ENCODE results near the gene SSU72. TPM values are rescaled to one million over a fixed set of nuclear protein-coding genes. Genes with fewer than 3 reads are reported as not detected.
A peak's percentile ranks its signal among the peaks of the same experiment; 100 is the strongest.
"Not testable (repeated sequence)": the region's sequence is repeated elsewhere in the genome, so short reads cannot be mapped to it uniquely, and the experiment has no call there.

The SSU72 gene
- total and polyA plus RNA-seq, 4 donors: 35.4 to 57.4 (median 44.3) TPM

GRCh38 chr1:1519805-1520505 is 54.7 kb downstream of the SSU72 start:
- not testable (repeated sequence) for DNase-seq (ENCODE audit: low spot score); H3K27ac ChIP-seq (ENCODE audit: low read depth in 1 of 2, low read length in 2 of 2); H3K4me3 ChIP-seq (ENCODE audit: low read depth in 1 of 3, low read length in 3 of 3); H3K9ac ChIP-seq (ENCODE audit: low read depth in 1 of 2, low read length in 2 of 2); H3K9me3 ChIP-seq (ENCODE audit: control insufficient read depth in 4 of 4, low read length in 3 of 4); H3K4me1 ChIP-seq (ENCODE audit: control insufficient read depth in 4 of 4, insufficient read depth in 4 of 4, low read length in 3 of 4); H3K27me3 ChIP-seq (ENCODE audit: control insufficient read depth in 4 of 4, insufficient read depth in 4 of 4, low read length in 3 of 4)
- 98% methylated on average over 51 of the region's 51 CpGs for WGBS
- peaks cover 0 to 18% (median 9%) of the 10 kb centered on the region in 4 donors for H3K36me3 ChIP-seq (ENCODE audit: control insufficient read depth in 4 of 4, insufficient read depth in 3 of 4, low read depth in 1 of 4, low read length in 3 of 4)

GRCh38 chr1:1518621-1519007 is 56.0 kb downstream of the SSU72 start:
- not testable (repeated sequence) for H3K4me1 ChIP-seq (ENCODE audit: control insufficient read depth in 4 of 4, insufficient read depth in 4 of 4, low read length in 3 of 4); H3K9ac ChIP-seq (ENCODE audit: low read depth in 1 of 2, low read length in 2 of 2); H3K4me3 ChIP-seq (ENCODE audit: low read depth in 1 of 3, low read length in 3 of 3); H3K9me3 ChIP-seq (ENCODE audit: control insufficient read depth in 4 of 4, low read length in 3 of 4); H3K27me3 ChIP-seq (ENCODE audit: control insufficient read depth in 4 of 4, insufficient read depth in 4 of 4, low read length in 3 of 4); DNase-seq (ENCODE audit: low spot score); H3K27ac ChIP-seq (ENCODE audit: low read depth in 1 of 2, low read length in 2 of 2)
- H3K36me3 ChIP-seq (ENCODE audit: control insufficient read depth in 4 of 4, insufficient read depth in 3 of 4, low read depth in 1 of 4, low read length in 3 of 4): peaks cover 0 to 18% (median 9%) of the 10 kb centered on the region in 4 donors
- WGBS: 96% methylated on average over 19 of the region's 19 CpGs

DNA sequence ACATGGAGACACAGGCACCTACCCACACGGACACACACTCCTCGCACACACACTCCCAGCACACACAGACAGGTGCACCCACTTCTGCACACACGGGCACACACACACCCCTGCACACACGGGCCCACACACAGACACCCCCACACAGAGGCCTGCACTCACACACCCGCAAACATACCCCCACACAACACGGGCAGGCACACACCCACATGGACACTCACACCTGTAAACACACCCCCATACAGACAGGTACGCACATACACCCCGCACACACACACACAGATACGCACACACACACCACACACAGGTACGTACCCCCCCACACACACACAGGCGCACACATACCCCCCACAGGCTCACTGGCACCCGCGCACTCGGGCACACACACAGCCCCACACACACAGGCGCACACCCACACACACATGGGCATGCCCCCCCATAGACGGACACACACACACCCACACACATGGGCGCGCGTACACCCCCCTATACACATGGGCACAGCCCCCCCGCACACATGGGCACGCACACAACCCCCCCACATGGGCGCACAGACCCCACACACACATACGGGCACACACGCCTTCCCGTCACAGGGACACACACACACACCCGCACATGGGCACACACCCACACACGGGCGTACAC is 56.6 kb downstream of the SSU72 start:
- Histone ChIP-seq H3K4me1 (ENCODE audit: control insufficient read depth in 4 of 4, insufficient read depth in 4 of 4, low read length in 3 of 4) (peaks cover 0 to 10% (median 5%) of the 10 kb centered on the region in 4 donors), H3K4me3 (ENCODE audit: low read depth in 1 of 3, low read length in 3 of 3) (no peak overlapping the region), H3K36me3 (ENCODE audit: control insufficient read depth in 4 of 4, insufficient read depth in 3 of 4, low read depth in 1 of 4, low read length in 3 of 4) (peaks cover 0 to 18% (median 7%) of the 10 kb centered on the region in 4 donors), H3K9ac (ENCODE audit: low read depth in 1 of 2, low read length in 2 of 2) (no peak overlapping the region), H3K27ac (ENCODE audit: low read depth in 1 of 2, low read length in 2 of 2) (no peak overlapping the region), H3K27me3 (ENCODE audit: control insufficient read depth in 4 of 4, insufficient read depth in 4 of 4, low read length in 3 of 4) (no peaks in the 10 kb centered on the region), H3K9me3 (ENCODE audit: control insufficient read depth in 4 of 4, low read length in 3 of 4) (no peaks in the 10 kb centered on the region)
- WGBS: 95% methylated on average over 28 of the region's 28 CpGs
- no peak for TF ChIP-seq SP1 (IDR thresholded peaks at IDR 0.05)
- no peak for TF ChIP-seq HNF4G (IDR thresholded peaks at IDR 0.05)
- TF ChIP-seq CTCF (IDR thresholded peaks at IDR 0.05; ENCODE audit: low read depth, low read length, missing input control): no peak
- TF ChIP-seq EGR1 (IDR thresholded peaks at IDR 0.05; ENCODE audit: low read depth in 2 of 2): no peak
- DNase-seq (ENCODE audit: low spot score): no peak

- H3K4me1 ChIP-seq (ENCODE audit: control insufficient read depth in 4 of 4, insufficient read depth in 4 of 4, low read length in 3 of 4); H3K9ac ChIP-seq (ENCODE audit: low read depth in 1 of 2, low read length in 2 of 2); H3K4me3 ChIP-seq (ENCODE audit: low read depth in 1 of 3, low read length in 3 of 3); H3K27ac ChIP-seq (ENCODE audit: low read depth in 1 of 2, low read length in 2 of 2); H3K9me3 ChIP-seq (ENCODE audit: control insufficient read depth in 4 of 4, low read length in 3 of 4); DNase-seq (ENCODE audit: low spot score); H3K27me3 ChIP-seq (ENCODE audit: control insufficient read depth in 4 of 4, insufficient read depth in 4 of 4, low read length in 3 of 4): not testable (repeated sequence)
- H3K36me3 ChIP-seq (ENCODE audit: control insufficient read depth in 4 of 4, insufficient read depth in 3 of 4, low read depth in 1 of 4, low read length in 3 of 4): peaks cover 0 to 18% (median 5%) of the 10 kb centered on the region in 4 donors
- WGBS: 98% methylated on average over 14 of the region's 14 CpGs
These were observed 57.7 kb downstream of the SSU72 start for GRCh38 chr1:1516923-1517322.

DNA sequence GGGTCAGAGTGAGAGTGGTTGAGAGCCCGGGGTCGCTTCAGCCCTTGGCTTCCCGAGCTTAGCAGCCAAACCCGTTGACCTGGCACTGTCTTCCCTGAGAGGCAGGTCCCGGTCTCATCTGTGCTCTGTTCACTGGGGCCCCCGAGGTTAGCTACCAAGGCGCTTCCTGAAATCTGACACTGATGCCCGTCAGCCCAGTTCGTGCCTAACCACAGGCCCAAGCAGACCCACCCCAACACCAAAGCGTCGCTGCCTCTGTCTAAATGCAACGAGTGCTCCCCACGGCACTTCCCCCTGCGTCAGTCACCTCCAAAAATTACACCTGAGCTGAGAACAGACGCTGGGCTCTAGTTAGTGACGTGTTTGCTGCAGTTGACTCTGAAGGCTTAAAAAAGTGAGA is 60.3 kb downstream of the SSU72 start:
- not testable (repeated sequence) for H3K27ac ChIP-seq (ENCODE audit: low read depth in 1 of 2, low read length in 2 of 2); DNase-seq (ENCODE audit: low spot score); H3K9me3 ChIP-seq (ENCODE audit: control insufficient read depth in 4 of 4, low read length in 3 of 4); H3K4me3 ChIP-seq (ENCODE audit: low read depth in 1 of 3, low read length in 3 of 3); H3K27me3 ChIP-seq (ENCODE audit: control insufficient read depth in 4 of 4, insufficient read depth in 4 of 4, low read length in 3 of 4); H3K9ac ChIP-seq (ENCODE audit: low read depth in 1 of 2, low read length in 2 of 2)
- WGBS: 86% methylated on average over 14 of the region's 16 CpGs
- peaks cover 0 to 12% (median 3%) of the 10 kb centered on the region in 4 donors for H3K36me3 ChIP-seq (ENCODE audit: control insufficient read depth in 4 of 4, insufficient read depth in 3 of 4, low read depth in 1 of 4, low read length in 3 of 4)
- H3K4me1 ChIP-seq (ENCODE audit: control insufficient read depth in 4 of 4, insufficient read depth in 4 of 4, low read length in 3 of 4): peaks cover 2 to 18% (median 13%) of the 10 kb centered on the region in 4 donors

GRCh38 chr1:1513675-1514074 is 61.0 kb downstream of the SSU72 start:
- DNase-seq (ENCODE audit: low spot score): not testable (repeated sequence)
- peaks cover 2 to 18% (median 13%) of the 10 kb centered on the region in 4 donors for H3K4me1 ChIP-seq (ENCODE audit: control insufficient read depth in 4 of 4, insufficient read depth in 4 of 4, low read length in 3 of 4)
- WGBS: 92% methylated on average over 18 of the region's 18 CpGs

DNA sequence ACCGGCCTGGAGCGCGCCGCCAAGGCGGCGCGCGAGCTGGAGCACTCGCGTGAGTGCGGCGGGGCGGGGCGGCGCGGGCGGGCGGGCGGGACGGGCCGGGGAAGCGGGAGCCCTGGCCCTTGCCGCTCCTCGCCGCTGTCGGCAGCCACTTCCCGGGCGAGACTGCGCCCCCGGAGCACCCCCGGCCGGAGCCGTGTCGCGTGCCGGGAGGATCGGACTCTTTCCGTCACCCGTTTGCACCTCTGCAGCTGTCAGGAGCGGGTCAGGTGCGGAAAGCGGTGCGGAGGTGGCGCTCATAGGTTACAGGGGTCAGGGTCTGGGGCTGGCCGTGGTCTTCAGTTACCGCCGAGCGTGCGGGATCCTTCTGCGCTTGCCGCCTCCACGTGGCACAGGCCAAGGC is 62.2 kb downstream of the SSU72 start:
- not testable (repeated sequence) for H3K9me3 ChIP-seq (ENCODE audit: control insufficient read depth in 4 of 4, low read length in 3 of 4); H3K27ac ChIP-seq (ENCODE audit: low read depth in 1 of 2, low read length in 2 of 2); H3K36me3 ChIP-seq (ENCODE audit: control insufficient read depth in 4 of 4, insufficient read depth in 3 of 4, low read depth in 1 of 4, low read length in 3 of 4); H3K27me3 ChIP-seq (ENCODE audit: control insufficient read depth in 4 of 4, insufficient read depth in 4 of 4, low read length in 3 of 4); H3K9ac ChIP-seq (ENCODE audit: low read depth in 1 of 2, low read length in 2 of 2); DNase-seq (ENCODE audit: low spot score)
- H3K4me1 ChIP-seq (ENCODE audit: control insufficient read depth in 4 of 4, insufficient read depth in 4 of 4, low read length in 3 of 4): peaks cover 6 to 18% (median 13%) of the 10 kb centered on the region in 4 donors
- peak overlapping the region in 2 of 3 donors; percentile 60 to 97 for H3K4me3 ChIP-seq (ENCODE audit: low read depth in 1 of 3, low read length in 3 of 3)
- WGBS: under 1% methylated on average over 48 of the region's 52 CpGs

More at GRCh38 chr1:1513675-1514074, 61.0 kb downstream of the SSU72 start:
- H3K27me3 ChIP-seq (ENCODE audit: control insufficient read depth in 4 of 4, insufficient read depth in 4 of 4, low read length in 3 of 4); H3K9ac ChIP-seq (ENCODE audit: low read depth in 1 of 2, low read length in 2 of 2); H3K27ac ChIP-seq (ENCODE audit: low read depth in 1 of 2, low read length in 2 of 2); H3K4me3 ChIP-seq (ENCODE audit: low read depth in 1 of 3, low read length in 3 of 3); H3K9me3 ChIP-seq (ENCODE audit: control insufficient read depth in 4 of 4, low read length in 3 of 4): not testable (repeated sequence)
- peaks cover 0 to 10% (median 3%) of the 10 kb centered on the region in 4 donors for H3K36me3 ChIP-seq (ENCODE audit: control insufficient read depth in 4 of 4, insufficient read depth in 3 of 4, low read depth in 1 of 4, low read length in 3 of 4)

Measured in liver (tissue), 9 donors.